Endodermal cell (in vitro differentiated cells): ENCODE data around the gene L1CAM. TPM values are rescaled to one million over a fixed set of nuclear protein-coding genes. Genes with fewer than 3 reads are reported as not detected.

Source experiments
- DNase-seq: peaks from one replicate; pipeline ENCODE4 v3.0.0-alpha.2; 2017
- H3K27ac ChIP-seq: 2 replicates; pipeline ENCODE4 v1.5.1; 2013; ENCODE audit warnings: mild to moderate bottlenecking, low read depth, low read length, moderate library complexity
- H3K27me3 ChIP-seq: 2 replicates; pipeline ENCODE4 v1.6.1; 2013; ENCODE audit warnings: mild to moderate bottlenecking, low read length, moderate library complexity; ENCODE audit not compliant: insufficient read depth, control insufficient read depth, poor library complexity, severe bottlenecking
- H3K36me3 ChIP-seq: 2 replicates; pipeline ENCODE4 v1.7.0; 2013; ENCODE audit warnings: mild to moderate bottlenecking, low read length, moderate library complexity; ENCODE audit not compliant: control insufficient read depth, insufficient read depth
- H3K4me1 ChIP-seq: one replicate; pipeline ENCODE4 v1.7.0; 2013; ENCODE audit warnings: low read length; ENCODE audit not compliant: control insufficient read depth, insufficient read depth
- H3K4me3 ChIP-seq: 2 replicates; pipeline ENCODE4 v1.5.1; 2013; ENCODE audit warnings: mild to moderate bottlenecking, low read length, moderate library complexity
- H3K9ac ChIP-seq: 2 replicates; pipeline ENCODE4 v1.6.1; 2013; ENCODE audit warnings: mild to moderate bottlenecking, low read length, moderate library complexity; ENCODE audit not compliant: poor library complexity, severe bottlenecking; ENCODE audit errors: extremely low read depth
- H3K9me3 ChIP-seq: 2 replicates; pipeline ENCODE4 v1.6.1; 2013; ENCODE audit warnings: mild to moderate bottlenecking, low read length, moderate library complexity; ENCODE audit not compliant: control insufficient read depth
- H3K27ac Mint-ChIP-seq: 2 replicates; pipeline ENCODE4 v1.8.0; 2020; ENCODE audit warnings: mixed read lengths
- H3K27me3 Mint-ChIP-seq: 2 replicates; pipeline ENCODE4 v1.8.0; 2021; ENCODE audit warnings: mild to moderate bottlenecking, mixed read lengths; ENCODE audit not compliant: insufficient read depth
- H3K36me3 Mint-ChIP-seq: 2 replicates; pipeline ENCODE4 v1.8.0; 2020; ENCODE audit warnings: low read depth, mixed read lengths
- H3K4me1 Mint-ChIP-seq: 2 replicates; pipeline ENCODE4 v1.8.0; 2020; ENCODE audit warnings: mixed read lengths
- H3K4me3 Mint-ChIP-seq: 2 replicates; pipeline ENCODE4 v1.8.0; 2020; ENCODE audit warnings: mild to moderate bottlenecking, moderate library complexity, mixed read lengths
- H3K9me3 Mint-ChIP-seq: 2 replicates; pipeline ENCODE4 v1.8.0; 2020; ENCODE audit warnings: mild to moderate bottlenecking, mixed read lengths
- CTCF ChIP-seq: fragments of 200-600 bp; sonication (generic); conservative IDR thresholded peaks from 2 replicates; pipeline ENCODE4 v1.5.0; 2021; ENCODE audit warnings: antibody characterized with exemption, mild to moderate bottlenecking
- WGBS, 2 experiments: methylation state at CpG; one replicate each; pipeline versions ENCODE4 v1.1.5 to v1.1.7; 2013; ENCODE audit warnings: missing lambda C conversion rate in 2 of 2, mixed read lengths in 1 of 2; ENCODE audit not compliant: insufficient coverage in 1 of 2, insufficient read length in 1 of 2; 5-methylcytosine and 5-hydroxymethylcytosine counted together
- total RNA-seq, 2 donors: library from RNA; stranded (reverse); fragmentation: NEBNext Ultra II Directional in 1 of 2; extraction: Animal tissue kit (Norgen Biotek cat#: 25700) in 1 of 2; gene quantifications; 2 replicates in 1 of 2; 3 replicates in 1 of 2; pipeline ENCODE4 v1.2.1, GENCODE V29; 2021

L1CAM gene
- total RNA-seq, 2 donors from 2014 or later: 7.5 to 29.0 TPM

GRCh38 chrX:153848325-153848724 lies 37.6 kb downstream of the L1CAM start:
- no peaks in the 10 kb centered on the region for H3K27me3 ChIP-seq
- H3K4me3 ChIP-seq: no peak overlapping the region
- H3K36me3 ChIP-seq: no peaks in the 10 kb centered on the region
- Mint-ChIP-seq H3K4me1 (peaks cover 9% of the 10 kb centered on the region), H3K36me3 (no peaks in the 10 kb centered on the region), H3K27me3 (no peaks in the 10 kb centered on the region), H3K9me3 (peaks cover 50% of the 10 kb centered on the region), H3K27ac (no peak overlapping the region), H3K4me3 (no peak overlapping the region)
- H3K9me3 ChIP-seq: no peaks in the 10 kb centered on the region
- H3K27ac ChIP-seq: no peak overlapping the region
- H3K4me1 ChIP-seq: peaks cover 5% of the 10 kb centered on the region
- DNase-seq: peak; percentile 70
- no peak overlapping the region for H3K9ac ChIP-seq
- WGBS, 2 experiments: 8 to 39% methylated on average over 2 to 3 of the region's 3 CpGs
- no peak for TF ChIP-seq CTCF

- WGBS, 2 experiments: 21% methylated on average over 3 of the region's 3 CpGs; no CpG with 5 or more reads in 1 of the 2 experiments
- Mint-ChIP-seq H3K4me3 (no peak overlapping the region), H3K9me3 (peaks cover 48% of the 10 kb centered on the region)
These were observed 40.1 kb downstream of the L1CAM start for GRCh38 chrX:153845842-153846241.

GRCh38 chrX:153845195-153845594 lies 40.8 kb downstream of the L1CAM start:
- no peaks in the 10 kb centered on the region for H3K27me3 Mint-ChIP-seq
- H3K4me1 Mint-ChIP-seq: peaks cover 9% of the 10 kb centered on the region
- no peaks in the 10 kb centered on the region for H3K27me3 ChIP-seq
- H3K4me3 Mint-ChIP-seq: no peak overlapping the region
- peak; percentile 75 for DNase-seq
- no peaks in the 10 kb centered on the region for H3K36me3 ChIP-seq
- WGBS, 2 experiments: 23% methylated on average over 2 to 5 of the region's 6 CpGs
- H3K9me3 ChIP-seq: no peaks in the 10 kb centered on the region
- TF ChIP-seq CTCF: no peak
- H3K4me3 ChIP-seq: no peak overlapping the region
- no peak overlapping the region for H3K9ac ChIP-seq
- H3K36me3 Mint-ChIP-seq: no peaks in the 10 kb centered on the region
- H3K4me1 ChIP-seq: peaks cover 5% of the 10 kb centered on the region
- H3K9me3 Mint-ChIP-seq: peaks cover 43% of the 10 kb centered on the region
- peak overlapping the region; percentile 52 for H3K27ac Mint-ChIP-seq
- no peak overlapping the region for H3K27ac ChIP-seq

More at GRCh38 chrX:153845842-153846241, 40.1 kb downstream of the L1CAM start:
- TF ChIP-seq CTCF: no peak
- no peak for DNase-seq
- peaks cover 9% of the 10 kb centered on the region for H3K4me1 Mint-ChIP-seq
- H3K36me3 Mint-ChIP-seq: no peaks in the 10 kb centered on the region
- H3K27ac Mint-ChIP-seq: no peak overlapping the region
- H3K4me3 ChIP-seq: no peak overlapping the region
- no peaks in the 10 kb centered on the region for H3K27me3 ChIP-seq
- H3K9me3 ChIP-seq: no peaks in the 10 kb centered on the region
- no peak overlapping the region for H3K27ac ChIP-seq
- H3K9ac ChIP-seq: no peak overlapping the region
- H3K27me3 Mint-ChIP-seq: no peaks in the 10 kb centered on the region
- no peaks in the 10 kb centered on the region for H3K36me3 ChIP-seq
- peaks cover 5% of the 10 kb centered on the region for H3K4me1 ChIP-seq
